Measurements from ENCODE around the gene ADGRL3.

ADGRL3 gene

GRCh38 chr4:61795998-61796397 lies 595.9 kb downstream of the ADGRL3 start:
- H3K4me3 ChIP-seq (IDR thresholded peaks at IDR 0.05; ENCODE audit: insufficient read depth, low read depth, low read length): no peak overlapping the region
- TF ChIP-seq CTCF (conservative IDR thresholded peaks at IDR 0.05; ENCODE audit: low read depth, low read length): no peak
- H3K27me3 ChIP-seq (ENCODE audit: insufficient read depth, low read depth): no peaks in the 10 kb centered on the region
- no peak overlapping the region for H3K27ac ChIP-seq
- no peak overlapping the region for H3K9ac ChIP-seq
- no peaks in the 10 kb centered on the region for H3K4me1 ChIP-seq (ENCODE audit: low read depth, poor library complexity, severe bottlenecking)
- H4K20me1 ChIP-seq (ENCODE audit: insufficient read depth): no peaks in the 10 kb centered on the region
- no peaks in the 10 kb centered on the region for H3K36me3 ChIP-seq (ENCODE audit: insufficient read depth)
- H3K79me2 ChIP-seq (ENCODE audit: insufficient read depth, low read depth): no peaks in the 10 kb centered on the region
- no peak overlapping the region for H3K4me2 ChIP-seq
- H2AFZ ChIP-seq (ENCODE audit: low read depth): no peak overlapping the region

GRCh38 chr4:61799794-61800193 lies 599.7 kb downstream of the ADGRL3 start:
- Histone ChIP-seq H4K20me1 (ENCODE audit: insufficient read depth) (no peaks in the 10 kb centered on the region), H3K9ac (no peak overlapping the region), H3K4me2 (no peak overlapping the region), H3K79me2 (ENCODE audit: insufficient read depth, low read depth) (no peaks in the 10 kb centered on the region), H3K27me3 (ENCODE audit: insufficient read depth, low read depth) (no peaks in the 10 kb centered on the region), H3K4me3 (IDR thresholded peaks at IDR 0.05; ENCODE audit: insufficient read depth, low read depth, low read length) (no peak overlapping the region), H3K36me3 (ENCODE audit: insufficient read depth) (no peaks in the 10 kb centered on the region), H2AFZ (ENCODE audit: low read depth) (no peak overlapping the region), H3K4me1 (ENCODE audit: low read depth, poor library complexity, severe bottlenecking) (no peaks in the 10 kb centered on the region), H3K27ac (no peak overlapping the region)
- TF ChIP-seq CTCF (conservative IDR thresholded peaks at IDR 0.05; ENCODE audit: low read depth, low read length): no peak

GRCh38 chr4:61805227-61805626 lies 605.1 kb downstream of the ADGRL3 start:
- Histone ChIP-seq H2AFZ (ENCODE audit: low read depth) (no peak overlapping the region), H4K20me1 (ENCODE audit: insufficient read depth) (no peaks in the 10 kb centered on the region), H3K36me3 (ENCODE audit: insufficient read depth) (no peaks in the 10 kb centered on the region), H3K27me3 (ENCODE audit: insufficient read depth, low read depth) (no peaks in the 10 kb centered on the region), H3K4me3 (IDR thresholded peaks at IDR 0.05; ENCODE audit: insufficient read depth, low read depth, low read length) (no peak overlapping the region), H3K27ac (no peak overlapping the region), H3K4me2 (no peak overlapping the region), H3K9ac (no peak overlapping the region), H3K79me2 (ENCODE audit: insufficient read depth, low read depth) (no peaks in the 10 kb centered on the region), H3K4me1 (ENCODE audit: low read depth, poor library complexity, severe bottlenecking) (no peaks in the 10 kb centered on the region)
- no peak for TF ChIP-seq CTCF (conservative IDR thresholded peaks at IDR 0.05; ENCODE audit: low read depth, low read length)

DNA sequence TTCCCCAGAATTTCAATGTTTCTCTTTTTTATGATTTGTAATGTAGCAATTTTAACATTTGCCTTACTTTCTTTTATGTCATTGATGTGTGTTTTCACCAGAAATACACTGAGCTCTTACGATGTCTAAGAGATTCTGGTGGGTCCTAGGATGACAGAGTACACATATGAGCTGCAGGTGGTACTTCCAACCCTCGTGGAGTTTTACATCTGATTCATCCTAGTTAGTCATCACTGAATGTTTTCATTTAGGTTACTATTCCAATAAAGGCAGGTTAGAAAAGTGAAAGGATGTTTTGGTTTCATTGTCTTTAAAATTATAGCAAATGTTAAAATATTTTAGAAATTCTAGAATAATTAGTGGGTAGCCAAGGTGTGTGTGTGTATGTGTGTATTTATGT lies 605.9 kb downstream of the ADGRL3 start:
- Histone ChIP-seq H3K36me3 (ENCODE audit: insufficient read depth) (no peaks in the 10 kb centered on the region), H4K20me1 (ENCODE audit: insufficient read depth) (no peaks in the 10 kb centered on the region)
- no peak for TF ChIP-seq CTCF (conservative IDR thresholded peaks at IDR 0.05; ENCODE audit: low read depth, low read length)

More for the DNA sequence above, 605.9 kb downstream of the ADGRL3 start:
- H3K4me2 ChIP-seq: no peak overlapping the region
- no peaks in the 10 kb centered on the region for H3K27me3 ChIP-seq (ENCODE audit: insufficient read depth, low read depth)
- no peak overlapping the region for H3K27ac ChIP-seq
- H3K4me3 ChIP-seq (IDR thresholded peaks at IDR 0.05; ENCODE audit: insufficient read depth, low read depth, low read length): no peak overlapping the region
- no peak overlapping the region for H2AFZ ChIP-seq (ENCODE audit: low read depth)
- no peak overlapping the region for H3K9ac ChIP-seq
- H3K4me1 ChIP-seq (ENCODE audit: low read depth, poor library complexity, severe bottlenecking): no peaks in the 10 kb centered on the region
- no peaks in the 10 kb centered on the region for H3K79me2 ChIP-seq (ENCODE audit: insufficient read depth, low read depth)
